ENCODE data around the gene KAT6B. TPM values are rescaled to one million over a fixed set of nuclear protein-coding genes. Genes with fewer than 3 reads are reported as not detected.
"Not testable (repeated sequence)": the region's sequence is repeated elsewhere in the genome, so short reads cannot be mapped to it uniquely, and the experiment has no call there.

The KAT6B gene
- total RNA-seq (10 to 100 TPM; 63.6 to 63.9 TPM), polyA plus RNA-seq (10 to 100 TPM; 10.9 to 41.3 TPM)

DNA sequence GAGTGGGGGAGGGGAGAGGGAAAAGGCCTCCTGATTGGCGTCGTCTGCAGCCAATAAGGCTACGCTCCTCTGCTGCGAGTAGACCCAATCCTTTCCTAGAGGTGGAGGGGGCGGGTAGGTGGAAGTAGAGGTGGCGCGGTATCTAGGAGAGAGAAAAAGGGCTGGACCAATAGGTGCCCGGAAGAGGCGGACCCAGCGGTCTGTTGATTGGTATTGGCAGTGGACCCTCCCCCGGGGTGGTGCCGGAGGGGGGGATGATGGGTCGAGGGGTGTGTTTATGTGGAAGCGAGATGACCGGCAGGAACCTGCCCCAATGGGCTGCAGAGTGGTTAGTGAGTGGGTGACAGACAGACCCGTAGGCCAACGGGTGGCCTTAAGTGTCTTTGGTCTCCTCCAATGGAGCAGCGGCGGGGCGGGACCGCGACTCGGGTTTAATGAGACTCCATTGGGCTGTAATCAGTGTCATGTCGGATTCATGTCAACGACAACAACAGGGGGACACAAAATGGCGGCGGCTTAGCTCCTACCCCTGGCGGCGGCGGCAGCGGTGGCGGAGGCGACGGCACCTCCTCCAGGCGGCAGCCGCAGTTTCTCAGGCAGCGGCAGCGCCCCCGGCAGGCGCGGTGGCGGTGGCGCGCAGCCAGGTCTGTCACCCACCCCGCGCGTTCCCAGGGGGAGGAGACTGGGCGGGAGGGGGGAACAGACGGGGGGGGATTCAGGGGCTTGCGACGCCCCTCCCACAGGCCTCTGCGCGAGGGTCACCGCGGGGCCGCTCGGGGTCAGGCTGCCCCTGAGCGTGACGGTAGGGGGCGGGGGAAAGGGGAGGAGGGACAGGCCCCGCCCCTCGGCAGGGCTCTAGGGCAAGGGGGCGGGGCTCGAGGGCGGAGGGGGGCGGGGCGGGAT is at the start of gene KAT6B:
Gene KAT6B (plus strand): TSS at position 459 of the 903 bp plus-strand sequence. CDS start 16,258 bp downstream, outside the sequence.
- intact Hi-C loops (cut with micrococcal nuclease), result loop anchor here (1.0 to 10.0 kb wide), 13 partner anchors 28 to 1579 kb away; partner anchors contain the start of genes ADK, CHCHD1, DNAJC9 and SAMD8
- Mint-ChIP-seq H3K27me3 (no peaks in the 10 kb centered on the region), H3K4me3 (peak within 1 kb of the TSS; percentile 87 to 96 (median 94)), H3K4me1 (peaks cover 60 to 80% (median 63%) of the 10 kb centered on the region in 4 donors), H3K36me3 (peaks cover 5 to 12% of the 10 kb centered on the region in 2 donors), H3K27ac (peak within 1 kb of the TSS; percentile 91 to 99 (median 98)), H3K9me3 (peaks cover 0 to 5% (median 0%) of the 10 kb centered on the region in 8 donors)
- Histone ChIP-seq H3K27ac (ENCODE audit: low read depth, low read length) (peak within 1 kb of the TSS; percentile 93), H3K4me1 (ENCODE audit: insufficient read depth, low read length) (peaks cover 53% of the 10 kb centered on the region), H3K36me3 (ENCODE audit: insufficient read depth, low read length) (no peaks in the 10 kb centered on the region), H3K4me3 (ENCODE audit: low read length in 2 of 2) (peak within 1 kb of the TSS; percentile 63 to 90), H3K27me3 (ENCODE audit: insufficient read depth, low read length) (no peaks in the 10 kb centered on the region), H3K9me3 (ENCODE audit: control insufficient read depth in 1 of 2, low read length in 2 of 2) (no peaks in the 10 kb centered on the region)
- POLR2A ChIA-PET (ENCODE audit: partially characterized antibody), result interaction anchor here (0.5 to 6.0 kb wide), 12 partner anchors 15 to 650 kb away, joined by 3 to 58 read pairs (median 4); partner anchors contain the start of genes SAMD8 and VDAC2
- CTCF ChIA-PET (ENCODE audit: partially characterized antibody), result interaction anchor here (1.2 kb wide), 1 partner anchor 87 kb away, joined by 3 read pairs; no protein-coding TSS in a partner anchor
- DNase-seq, result peak; percentile 100

DNA sequence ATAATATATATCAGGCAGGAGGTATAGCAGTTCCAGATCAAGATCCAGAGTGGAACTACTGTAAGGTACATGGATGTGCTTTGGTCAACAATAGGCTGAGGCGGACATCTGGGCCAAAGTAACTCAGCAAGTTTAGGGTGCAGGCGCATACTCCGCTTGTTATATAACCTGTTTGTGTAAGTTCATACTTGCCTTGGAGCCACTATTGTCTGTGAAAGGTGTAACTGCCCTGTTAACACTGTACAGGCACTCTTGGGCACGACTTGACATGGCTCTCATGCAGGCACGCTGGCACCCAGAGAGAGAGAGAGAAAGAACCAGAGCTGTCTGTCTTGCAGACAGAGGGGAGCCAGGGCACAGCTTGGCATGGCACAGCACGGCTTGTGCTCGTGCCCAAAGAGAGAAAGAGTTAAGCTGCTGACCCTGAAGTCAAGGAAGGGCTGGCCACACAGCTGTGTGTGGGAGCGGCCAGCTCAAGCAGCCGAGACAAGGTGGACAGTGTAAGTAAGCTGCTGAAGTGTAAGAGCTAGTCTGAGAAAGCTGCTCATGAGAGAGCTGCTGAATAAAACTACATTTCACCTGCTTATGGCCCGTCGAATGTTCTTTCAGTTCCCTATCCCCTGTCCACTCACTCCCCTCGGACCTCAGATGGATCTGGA is 47.8 kb upstream of the KAT6B start:
- Histone ChIP-seq H3K27ac (ENCODE audit: low read depth, low read length) (no peak overlapping the region), H3K27me3 (ENCODE audit: insufficient read depth, low read length) (no peaks in the 10 kb centered on the region), H3K4me1 (ENCODE audit: insufficient read depth, low read length) (no peaks in the 10 kb centered on the region), H3K4me3 (ENCODE audit: low read length in 2 of 2) (no peak overlapping the region), H3K9me3 (ENCODE audit: control insufficient read depth in 1 of 2, low read length in 2 of 2) (no peaks in the 10 kb centered on the region), H3K36me3 (ENCODE audit: insufficient read depth, low read length) (no peaks in the 10 kb centered on the region)
- ChIA-PET CTCF (ENCODE audit: partially characterized antibody) (interaction anchor here (1.1 kb wide), 1 partner anchor 8 kb away, joined by 3 read pairs; no protein-coding TSS in a partner anchor), POLR2A (ENCODE audit: partially characterized antibody) (no interaction called here)
- Mint-ChIP-seq H3K4me1 (no peaks in the 10 kb centered on the region), H3K36me3 (no peaks in the 10 kb centered on the region), H3K4me3 (no peak overlapping the region), H3K9me3 (peaks cover 0 to 13% (median 9%) of the 10 kb centered on the region in 8 donors), H3K27me3 (no peaks in the 10 kb centered on the region), H3K27ac (no peak overlapping the region)
- intact Hi-C loops (cut with micrococcal nuclease), result no loop called here
- no peak for DNase-seq

DNA sequence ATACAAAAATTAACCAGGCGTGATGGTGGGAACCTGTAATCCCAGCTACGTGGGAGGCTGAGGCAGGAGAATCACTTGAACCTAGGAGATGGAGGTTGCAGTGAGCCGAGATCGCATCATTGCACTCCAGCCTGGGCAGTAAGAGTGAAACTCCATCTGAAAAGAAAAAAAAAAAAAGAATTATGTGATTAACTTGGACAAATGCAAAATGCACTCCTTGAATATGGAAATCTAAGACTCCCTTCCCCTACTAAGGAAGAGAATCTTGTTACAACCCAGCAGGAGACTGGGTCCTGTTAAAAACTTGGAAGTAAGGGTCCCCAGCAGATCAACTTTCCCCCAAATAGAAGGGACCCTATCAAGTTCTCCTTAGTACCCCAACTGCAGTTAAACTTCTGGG is 44.5 kb upstream of the KAT6B start:
- H3K9me3 ChIP-seq (ENCODE audit: control insufficient read depth in 1 of 2, low read length in 2 of 2); H3K9me3 Mint-ChIP-seq; POLR2A ChIA-PET (ENCODE audit: partially characterized antibody); intact Hi-C loops (cut with micrococcal nuclease); H3K27me3 Mint-ChIP-seq; DNase-seq; CTCF ChIA-PET (ENCODE audit: partially characterized antibody); H3K27me3 ChIP-seq (ENCODE audit: insufficient read depth, low read length); H3K4me1 ChIP-seq (ENCODE audit: insufficient read depth, low read length); H3K36me3 Mint-ChIP-seq; H3K27ac ChIP-seq (ENCODE audit: low read depth, low read length); H3K4me3 ChIP-seq (ENCODE audit: low read length in 2 of 2); H3K4me3 Mint-ChIP-seq; H3K36me3 ChIP-seq (ENCODE audit: insufficient read depth, low read length); H3K4me1 Mint-ChIP-seq; H3K27ac Mint-ChIP-seq: not testable (repeated sequence)

DNA sequence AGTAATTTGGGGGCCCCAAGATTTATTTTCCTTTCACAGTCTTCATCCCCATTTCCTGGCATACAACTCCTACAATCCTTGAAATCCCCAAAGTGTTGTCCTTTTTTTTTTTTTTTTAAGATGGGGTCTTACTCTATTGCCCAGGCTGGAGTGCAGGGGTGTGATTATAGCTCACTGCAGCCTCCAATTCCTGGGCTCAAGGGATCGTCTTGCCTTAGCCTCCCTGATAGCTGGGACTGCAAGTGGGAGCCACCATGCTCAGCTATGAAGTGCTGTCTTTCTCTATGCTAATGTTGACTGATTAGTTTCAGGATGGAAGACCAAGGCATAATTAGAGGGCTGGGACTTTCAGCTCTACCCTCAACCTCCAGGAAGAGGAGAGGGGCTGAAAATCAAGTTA is 41.9 kb upstream of the KAT6B start:
- Histone ChIP-seq H3K4me3 (ENCODE audit: low read length in 2 of 2) (no peak overlapping the region), H3K9me3 (ENCODE audit: control insufficient read depth in 1 of 2, low read length in 2 of 2) (no peaks in the 10 kb centered on the region), H3K4me1 (ENCODE audit: insufficient read depth, low read length) (no peaks in the 10 kb centered on the region), H3K27ac (ENCODE audit: low read depth, low read length) (no peak overlapping the region), H3K27me3 (ENCODE audit: insufficient read depth, low read length) (no peaks in the 10 kb centered on the region), H3K36me3 (ENCODE audit: insufficient read depth, low read length) (no peaks in the 10 kb centered on the region)
- CTCF ChIA-PET (ENCODE audit: partially characterized antibody), result no interaction called here
- H3K4me1 Mint-ChIP-seq, result no peaks in the 10 kb centered on the region
- no peak overlapping the region for H3K4me3 Mint-ChIP-seq
- no peak overlapping the region for H3K27ac Mint-ChIP-seq
- H3K9me3 Mint-ChIP-seq, result peaks cover 0 to 2% (median 0%) of the 10 kb centered on the region in 8 donors
- H3K27me3 Mint-ChIP-seq, result no peaks in the 10 kb centered on the region
- no peaks in the 10 kb centered on the region for H3K36me3 Mint-ChIP-seq
- POLR2A ChIA-PET (ENCODE audit: partially characterized antibody), result no interaction called here
- intact Hi-C loops (cut with micrococcal nuclease), result no loop called here
- DNase-seq, result no peak

DNA sequence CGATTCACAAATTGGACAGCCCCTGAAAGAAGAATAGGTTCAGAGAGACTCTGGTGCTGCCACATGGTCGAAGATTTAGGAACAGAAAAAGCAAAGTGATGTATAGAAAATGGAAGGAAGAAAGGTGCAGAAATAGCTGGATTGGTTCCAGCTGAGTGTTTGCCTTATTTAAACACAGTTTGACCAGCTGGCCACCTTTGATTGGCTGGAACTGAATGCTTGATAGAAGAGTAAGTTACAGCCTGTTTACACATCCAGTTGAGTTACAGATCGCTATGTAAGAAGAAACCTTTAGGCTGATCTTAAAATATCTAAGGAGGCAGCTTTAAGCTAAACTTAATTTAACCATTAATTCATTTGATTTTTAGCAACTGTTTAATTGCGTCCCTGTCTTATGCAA is 40.3 kb upstream of the KAT6B start:
- H3K27me3 Mint-ChIP-seq, result no peaks in the 10 kb centered on the region
- H3K36me3 Mint-ChIP-seq, result no peaks in the 10 kb centered on the region
- POLR2A ChIA-PET (ENCODE audit: partially characterized antibody), result no interaction called here
- Histone ChIP-seq H3K9me3 (ENCODE audit: control insufficient read depth in 1 of 2, low read length in 2 of 2) (no peaks in the 10 kb centered on the region), H3K4me1 (ENCODE audit: insufficient read depth, low read length) (no peaks in the 10 kb centered on the region), H3K27ac (ENCODE audit: low read depth, low read length) (no peak overlapping the region), H3K36me3 (ENCODE audit: insufficient read depth, low read length) (no peaks in the 10 kb centered on the region), H3K4me3 (ENCODE audit: low read length in 2 of 2) (no peak overlapping the region), H3K27me3 (ENCODE audit: insufficient read depth, low read length) (no peaks in the 10 kb centered on the region)
- no peak overlapping the region for H3K27ac Mint-ChIP-seq
- CTCF ChIA-PET (ENCODE audit: partially characterized antibody), result no interaction called here
- intact Hi-C loops (cut with micrococcal nuclease), result no loop called here
- no peak for DNase-seq
- H3K4me1 Mint-ChIP-seq, result no peaks in the 10 kb centered on the region
- peaks cover 0 to 2% (median 0%) of the 10 kb centered on the region in 8 donors for H3K9me3 Mint-ChIP-seq
- no peak overlapping the region for H3K4me3 Mint-ChIP-seq

DNA sequence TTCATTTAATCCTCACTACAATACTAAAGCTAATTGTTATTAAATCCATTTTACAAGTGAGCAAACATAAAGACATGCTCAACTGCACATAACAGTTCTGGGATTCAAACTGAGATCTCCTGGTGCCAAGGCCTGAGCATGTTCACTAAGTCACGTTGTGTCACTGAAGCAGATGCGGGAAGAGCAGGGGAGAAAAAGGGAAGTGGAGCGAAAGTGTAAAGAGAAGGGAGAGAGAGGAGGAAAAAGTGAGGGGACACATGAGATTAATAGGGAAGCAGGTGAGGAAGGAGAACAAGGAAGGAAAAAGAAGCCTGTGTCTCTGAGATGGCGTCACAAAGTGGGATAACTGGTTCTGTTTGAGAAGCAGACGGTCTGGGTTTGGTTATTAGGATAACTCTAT is 38.9 kb upstream of the KAT6B start:
- ChIA-PET POLR2A (ENCODE audit: partially characterized antibody) (no interaction called here), CTCF (ENCODE audit: partially characterized antibody) (no interaction called here)
- no peaks in the 10 kb centered on the region for H3K36me3 ChIP-seq (ENCODE audit: insufficient read depth, low read length)
- H3K27me3 ChIP-seq (ENCODE audit: insufficient read depth, low read length), result no peaks in the 10 kb centered on the region
- H3K4me3 ChIP-seq (ENCODE audit: low read length in 2 of 2), result no peak overlapping the region
- Mint-ChIP-seq H3K27me3 (no peaks in the 10 kb centered on the region), H3K36me3 (no peaks in the 10 kb centered on the region), H3K4me1 (no peaks in the 10 kb centered on the region), H3K9me3 (peaks cover 0 to 3% (median 0%) of the 10 kb centered on the region in 8 donors), H3K4me3 (no peak overlapping the region), H3K27ac (peak overlapping the region in 1 of 7 donors; percentile 1)
- H3K27ac ChIP-seq (ENCODE audit: low read depth, low read length), result no peak overlapping the region
- no peaks in the 10 kb centered on the region for H3K9me3 ChIP-seq (ENCODE audit: control insufficient read depth in 1 of 2, low read length in 2 of 2)
- no peak for DNase-seq
- intact Hi-C loops (cut with micrococcal nuclease), result no loop called here
- no peaks in the 10 kb centered on the region for H3K4me1 ChIP-seq (ENCODE audit: insufficient read depth, low read length)

DNA sequence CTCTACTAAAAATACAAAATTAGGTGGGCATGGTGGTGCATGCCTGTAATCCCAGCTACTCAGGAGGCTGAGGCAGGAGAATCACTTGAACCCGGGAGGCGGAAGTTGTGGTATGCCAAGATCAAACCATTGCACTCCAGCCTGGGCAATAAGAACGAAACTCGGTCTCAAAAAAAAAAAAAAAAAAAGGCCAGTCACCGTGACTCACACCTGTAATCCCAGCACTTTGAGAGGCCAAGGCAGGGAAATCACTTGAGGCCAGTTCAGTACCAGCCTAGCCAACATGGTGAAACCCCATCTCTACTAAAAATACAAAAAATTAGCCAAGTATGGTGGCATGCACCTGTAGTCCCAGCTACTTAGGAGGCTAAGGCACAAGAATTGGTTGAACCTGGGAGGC is 34.4 kb upstream of the KAT6B start:
- intact Hi-C loops (cut with micrococcal nuclease); H3K27ac Mint-ChIP-seq; H3K9me3 Mint-ChIP-seq; H3K27me3 ChIP-seq (ENCODE audit: insufficient read depth, low read length); H3K9me3 ChIP-seq (ENCODE audit: control insufficient read depth in 1 of 2, low read length in 2 of 2); H3K27me3 Mint-ChIP-seq; H3K36me3 ChIP-seq (ENCODE audit: insufficient read depth, low read length); H3K4me3 Mint-ChIP-seq; H3K4me3 ChIP-seq (ENCODE audit: low read length in 2 of 2); H3K27ac ChIP-seq (ENCODE audit: low read depth, low read length); H3K4me1 ChIP-seq (ENCODE audit: insufficient read depth, low read length); DNase-seq; H3K36me3 Mint-ChIP-seq; CTCF ChIA-PET (ENCODE audit: partially characterized antibody); POLR2A ChIA-PET (ENCODE audit: partially characterized antibody): not testable (repeated sequence)
- H3K4me1 Mint-ChIP-seq, result peaks cover 4 to 10% (median 6%) of the 10 kb centered on the region in 4 donors

Data from CD4-positive, alpha-beta memory T cell (primary cell).